Measurements from ENCODE around the gene ENTHD1.

Gene ENTHD1

DNA sequence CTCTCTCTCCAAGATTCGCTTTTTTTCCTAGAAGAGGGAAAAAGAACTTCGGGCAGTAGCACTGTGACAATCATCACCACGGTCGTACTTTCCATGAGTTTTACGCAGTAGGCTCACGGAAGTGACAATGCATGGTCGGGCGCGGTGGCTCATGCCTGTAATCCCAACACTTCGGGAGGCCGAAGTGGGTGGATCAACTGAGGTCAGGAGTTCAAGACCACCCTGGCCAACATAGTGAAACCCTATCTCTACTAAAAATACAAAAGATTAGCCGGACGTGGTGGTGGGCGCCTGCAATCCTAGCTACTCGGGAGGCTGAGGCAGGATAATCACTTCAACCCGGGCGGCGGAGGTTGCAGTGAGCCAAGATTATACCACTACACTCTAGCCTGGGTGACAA, 30.7 kb upstream of the ENTHD1 start:
- no peaks in the 10 kb centered on the region for H3K36me3 ChIP-seq (ENCODE audit: control insufficient read depth, insufficient read depth, low read length)
- DNase-seq (ENCODE audit: extremely low read depth, insufficient read length) = no peak
- TF ChIP-seq, protein P1, sequence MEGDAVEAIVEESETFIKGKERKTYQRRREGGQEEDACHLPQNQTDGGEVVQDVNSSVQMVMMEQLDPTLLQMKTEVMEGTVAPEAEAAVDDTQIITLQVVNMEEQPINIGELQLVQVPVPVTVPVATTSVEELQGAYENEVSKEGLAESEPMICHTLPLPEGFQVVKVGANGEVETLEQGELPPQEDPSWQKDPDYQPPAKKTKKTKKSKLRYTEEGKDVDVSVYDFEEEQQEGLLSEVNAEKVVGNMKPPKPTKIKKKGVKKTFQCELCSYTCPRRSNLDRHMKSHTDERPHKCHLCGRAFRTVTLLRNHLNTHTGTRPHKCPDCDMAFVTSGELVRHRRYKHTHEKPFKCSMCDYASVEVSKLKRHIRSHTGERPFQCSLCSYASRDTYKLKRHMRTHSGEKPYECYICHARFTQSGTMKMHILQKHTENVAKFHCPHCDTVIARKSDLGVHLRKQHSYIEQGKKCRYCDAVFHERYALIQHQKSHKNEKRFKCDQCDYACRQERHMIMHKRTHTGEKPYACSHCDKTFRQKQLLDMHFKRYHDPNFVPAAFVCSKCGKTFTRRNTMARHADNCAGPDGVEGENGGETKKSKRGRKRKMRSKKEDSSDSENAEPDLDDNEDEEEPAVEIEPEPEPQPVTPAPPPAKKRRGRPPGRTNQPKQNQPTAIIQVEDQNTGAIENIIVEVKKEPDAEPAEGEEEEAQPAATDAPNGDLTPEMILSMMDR (IDR thresholded peaks at IDR 0.05; ENCODE audit: insufficient read depth, low read length, poor library complexity, severe bottlenecking) = no peak
- H3K27me3 ChIP-seq (replicated peaks; ENCODE audit: control insufficient read depth, insufficient read depth, low read length) = no peaks in the 10 kb centered on the region
- H3K4me3 ChIP-seq (replicated peaks; ENCODE audit: low read depth, low read length) = no peak overlapping the region

DNA sequence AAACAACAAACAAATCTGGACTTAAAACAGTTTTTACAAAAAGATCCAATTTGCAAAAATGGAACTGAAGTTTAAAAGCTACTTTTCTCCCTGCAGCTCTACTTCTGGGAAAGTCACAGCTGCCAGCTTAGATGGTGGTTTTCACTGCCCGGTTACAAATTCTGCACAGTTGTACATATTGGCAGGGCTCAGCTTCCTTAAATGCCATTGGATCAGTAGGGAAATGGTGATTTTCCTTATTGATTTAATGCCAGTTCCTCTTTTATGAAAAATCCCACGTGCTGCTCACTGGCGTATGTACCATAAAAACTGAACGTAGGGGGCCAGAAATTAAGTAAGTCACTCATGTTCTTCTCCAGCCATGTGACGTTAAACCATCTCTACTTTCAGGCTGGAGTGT, 30.1 kb upstream of the ENTHD1 start:
- Histone ChIP-seq H3K36me3 (ENCODE audit: control insufficient read depth, insufficient read depth, low read length) (no peaks in the 10 kb centered on the region), H3K27me3 (replicated peaks; ENCODE audit: control insufficient read depth, insufficient read depth, low read length) (no peaks in the 10 kb centered on the region), H3K4me3 (replicated peaks; ENCODE audit: low read depth, low read length) (no peak overlapping the region)
- no peak for DNase-seq (ENCODE audit: extremely low read depth, insufficient read length)
- TF ChIP-seq, protein P1 (IDR thresholded peaks at IDR 0.05; ENCODE audit: insufficient read depth, low read length, poor library complexity, severe bottlenecking) = no peak

DNA sequence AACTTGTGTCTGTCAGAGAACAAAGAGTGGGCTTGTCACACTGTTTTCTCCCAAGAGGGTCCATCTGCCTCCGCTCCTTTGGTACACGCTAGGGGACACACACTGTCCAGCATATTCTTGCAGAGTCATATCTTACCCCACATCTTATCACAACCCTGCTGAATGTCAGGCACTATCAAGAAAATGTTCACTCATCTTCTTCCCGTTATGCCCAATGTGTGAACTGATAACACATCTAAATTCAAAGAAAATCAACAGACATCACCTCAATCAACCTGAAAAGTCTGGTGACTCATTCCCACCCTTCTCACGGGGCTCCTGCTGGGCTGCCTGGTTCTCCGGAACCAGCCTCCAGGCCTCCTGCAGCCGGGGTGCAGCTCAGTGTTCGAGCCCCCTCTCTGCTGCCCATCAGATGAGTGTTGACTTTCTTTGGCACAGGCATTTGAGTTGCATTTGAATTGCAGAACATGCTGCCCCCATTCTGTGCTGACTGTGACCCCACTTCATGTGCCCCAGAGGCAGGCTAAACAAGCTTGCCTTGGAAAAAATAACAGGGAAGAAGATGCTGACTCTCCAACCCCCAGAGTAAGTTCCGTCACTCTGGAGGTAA, 26.7 kb upstream of the ENTHD1 start:
- DNase-seq (ENCODE audit: extremely low read depth, insufficient read length) = no peak
- H3K4me3 ChIP-seq (replicated peaks; ENCODE audit: low read depth, low read length) = no peak overlapping the region
- no peaks in the 10 kb centered on the region for H3K27me3 ChIP-seq (replicated peaks; ENCODE audit: control insufficient read depth, insufficient read depth, low read length)
- TF ChIP-seq, protein P1 (IDR thresholded peaks at IDR 0.05; ENCODE audit: insufficient read depth, low read length, poor library complexity, severe bottlenecking) = no peak
- no peaks in the 10 kb centered on the region for H3K36me3 ChIP-seq (ENCODE audit: control insufficient read depth, insufficient read depth, low read length)

DNA sequence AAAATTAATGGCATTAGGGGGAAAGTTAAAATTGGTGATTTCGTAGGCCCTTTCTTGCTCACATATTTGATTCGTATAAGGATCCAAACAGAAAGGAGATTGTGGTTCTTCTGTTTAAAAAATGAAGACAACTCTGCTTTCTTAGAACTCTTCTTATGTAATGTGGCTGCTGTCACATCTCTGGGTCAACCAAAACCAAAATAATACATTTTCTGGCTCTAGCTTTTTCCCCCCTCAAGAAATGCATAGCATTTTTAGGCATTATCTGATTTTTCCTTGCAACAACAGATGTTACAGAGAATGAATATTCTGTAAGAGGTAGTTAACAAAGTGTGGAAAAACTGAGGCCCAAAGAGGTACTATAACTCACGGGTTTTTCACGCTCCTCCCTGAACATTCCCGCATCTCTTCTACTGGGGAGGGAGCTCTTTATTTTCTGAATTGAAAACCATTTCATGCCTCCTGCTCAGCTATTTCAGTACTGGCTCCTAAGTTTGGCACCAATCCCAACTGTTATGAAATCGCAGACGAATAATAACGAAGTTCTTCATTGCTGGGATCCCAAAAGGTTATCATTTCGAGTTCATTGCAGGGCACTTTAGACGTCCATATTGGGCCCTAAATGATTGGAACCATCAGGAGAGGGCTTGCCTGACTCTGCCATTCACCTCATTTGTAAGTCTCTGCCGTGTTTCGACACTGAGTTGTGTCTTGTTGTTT, 24.4 kb upstream of the ENTHD1 start:
- DNase-seq (ENCODE audit: extremely low read depth, insufficient read length) = no peak
- TF ChIP-seq, protein P1 (IDR thresholded peaks at IDR 0.05; ENCODE audit: insufficient read depth, low read length, poor library complexity, severe bottlenecking) = no peak
- H3K27me3 ChIP-seq (replicated peaks; ENCODE audit: control insufficient read depth, insufficient read depth, low read length) = no peaks in the 10 kb centered on the region
- H3K4me3 ChIP-seq (replicated peaks; ENCODE audit: low read depth, low read length) = no peak overlapping the region
- H3K36me3 ChIP-seq (ENCODE audit: control insufficient read depth, insufficient read depth, low read length) = no peaks in the 10 kb centered on the region

DNA sequence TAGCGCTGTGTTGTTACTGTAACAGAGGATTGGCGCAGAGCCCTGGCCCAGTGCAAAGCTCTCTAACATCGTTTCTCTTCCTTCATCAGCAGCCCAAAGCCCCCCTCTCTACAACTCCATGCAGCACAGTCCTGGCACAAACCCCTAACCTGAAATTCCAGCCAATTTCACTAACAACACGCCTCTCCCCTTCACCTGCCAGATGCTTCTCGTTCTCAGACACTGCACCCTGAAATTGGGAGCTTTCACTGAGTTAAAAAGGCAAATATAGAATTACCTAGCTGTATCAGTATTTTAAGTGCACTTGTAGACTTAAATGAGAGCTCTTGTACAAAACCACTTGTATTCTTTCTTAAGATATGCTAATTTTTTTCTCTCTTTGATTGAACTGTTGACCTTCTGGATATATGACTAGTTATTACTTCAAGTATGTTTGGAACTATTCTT, 23.7 kb upstream of the ENTHD1 start:
- no peak for DNase-seq (ENCODE audit: extremely low read depth, insufficient read length)
- H3K36me3 ChIP-seq (ENCODE audit: control insufficient read depth, insufficient read depth, low read length) = no peaks in the 10 kb centered on the region
- no peak overlapping the region for H3K4me3 ChIP-seq (replicated peaks; ENCODE audit: low read depth, low read length)
- no peaks in the 10 kb centered on the region for H3K27me3 ChIP-seq (replicated peaks; ENCODE audit: control insufficient read depth, insufficient read depth, low read length)
- TF ChIP-seq, protein P1 (IDR thresholded peaks at IDR 0.05; ENCODE audit: insufficient read depth, low read length, poor library complexity, severe bottlenecking) = no peak

Measured in GM06990 (cell line).